Adrenal gland (tissue), 5 donors: ENCODE data around the gene SLC9A9.

ENCODE experiments used
- POLR2A ChIP-seq, 2 donors: fragments of 450-650 bp; IDR thresholded peaks; one replicate each; pipeline ENCODE4 v1.6.1; 2017; ENCODE audit warnings: antibody characterized with exemption in 2 of 2, mild to moderate bottlenecking in 2 of 2, moderate library complexity in 1 of 2
- TF ChIP-seq, protein P1 (sequence below), 6 experiments: fragments of 450-650 bp in 4 of 6; fragments of 200-600 bp in 2 of 6; sonication (generic) in 1 of 6; IDR thresholded peaks; 1 replicate in 5 of 6; 2 replicates in 1 of 6; pipeline versions ENCODE4 v1.5.1 to v1.8.0; 2016 to 2021; ENCODE audit warnings: antibody characterized with exemption in 6 of 6, mild to moderate bottlenecking in 2 of 6, moderate library complexity in 1 of 6
- donor health status: DM: no; HTN: no; CAD: no.

DNA sequence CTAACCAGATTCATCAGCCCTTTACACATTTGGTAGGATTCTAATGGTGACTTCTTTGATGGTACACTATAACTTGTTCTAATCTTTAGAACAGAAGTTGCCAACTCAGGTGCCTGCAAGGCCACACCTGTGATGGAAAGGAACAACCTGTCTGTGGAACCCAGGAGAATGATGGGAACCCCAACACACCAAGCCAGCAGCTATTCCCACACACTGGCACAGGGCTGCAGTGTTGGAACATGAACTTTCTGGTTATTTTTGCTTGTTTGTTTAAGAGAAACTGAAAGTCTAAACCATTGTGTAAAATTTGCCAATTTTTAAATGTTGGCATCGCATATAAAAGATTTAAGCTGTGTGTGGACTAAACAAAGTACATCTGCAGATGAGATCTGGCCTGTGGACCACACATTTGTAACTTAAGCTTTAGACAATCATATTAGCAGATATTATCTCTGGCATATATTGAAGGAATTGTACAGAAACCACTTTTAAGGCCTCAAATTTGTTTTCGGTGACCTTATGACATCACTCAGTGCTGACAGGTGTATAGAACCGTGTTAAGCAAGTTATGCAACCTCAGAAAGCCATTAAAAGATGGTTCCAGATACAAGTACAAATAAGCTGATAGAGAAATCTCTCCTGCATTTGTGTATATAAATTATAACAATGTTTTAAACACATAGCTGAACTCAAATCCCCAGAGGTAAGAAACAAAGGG is 242.9 kb downstream of the SLC9A9 start:
- TF ChIP-seq, protein P1, sequence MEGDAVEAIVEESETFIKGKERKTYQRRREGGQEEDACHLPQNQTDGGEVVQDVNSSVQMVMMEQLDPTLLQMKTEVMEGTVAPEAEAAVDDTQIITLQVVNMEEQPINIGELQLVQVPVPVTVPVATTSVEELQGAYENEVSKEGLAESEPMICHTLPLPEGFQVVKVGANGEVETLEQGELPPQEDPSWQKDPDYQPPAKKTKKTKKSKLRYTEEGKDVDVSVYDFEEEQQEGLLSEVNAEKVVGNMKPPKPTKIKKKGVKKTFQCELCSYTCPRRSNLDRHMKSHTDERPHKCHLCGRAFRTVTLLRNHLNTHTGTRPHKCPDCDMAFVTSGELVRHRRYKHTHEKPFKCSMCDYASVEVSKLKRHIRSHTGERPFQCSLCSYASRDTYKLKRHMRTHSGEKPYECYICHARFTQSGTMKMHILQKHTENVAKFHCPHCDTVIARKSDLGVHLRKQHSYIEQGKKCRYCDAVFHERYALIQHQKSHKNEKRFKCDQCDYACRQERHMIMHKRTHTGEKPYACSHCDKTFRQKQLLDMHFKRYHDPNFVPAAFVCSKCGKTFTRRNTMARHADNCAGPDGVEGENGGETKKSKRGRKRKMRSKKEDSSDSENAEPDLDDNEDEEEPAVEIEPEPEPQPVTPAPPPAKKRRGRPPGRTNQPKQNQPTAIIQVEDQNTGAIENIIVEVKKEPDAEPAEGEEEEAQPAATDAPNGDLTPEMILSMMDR (IDR thresholded peaks at IDR 0.05): no peak
- TF ChIP-seq POLR2A (IDR thresholded peaks at IDR 0.05): no peak
